ENCODE data around the gene FLT3LG.

The FLT3LG gene

DNA sequence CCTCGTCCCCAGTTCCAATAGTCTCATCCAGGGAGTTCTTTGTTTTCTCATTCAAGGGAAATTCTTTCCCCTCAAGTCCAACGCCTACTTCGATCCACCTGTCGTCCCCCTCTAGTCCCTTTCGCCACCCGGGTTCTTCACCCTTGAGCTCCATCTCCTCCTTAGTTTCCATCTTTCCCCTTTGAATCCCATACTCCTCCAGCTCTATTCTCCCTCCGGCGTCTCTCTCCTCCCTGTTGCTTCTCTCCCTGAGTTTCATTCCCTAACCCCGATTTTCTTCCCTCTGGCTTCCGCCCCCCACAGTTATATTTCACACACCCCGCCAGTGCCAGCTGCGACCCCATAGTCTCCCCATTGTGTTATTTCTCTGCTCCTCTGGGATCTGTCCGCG lies 32.1 kb upstream of the FLT3LG start:
- peak overlapping the region; percentile 95 for H3K27ac ChIP-seq
- TF ChIP-seq, protein P1, sequence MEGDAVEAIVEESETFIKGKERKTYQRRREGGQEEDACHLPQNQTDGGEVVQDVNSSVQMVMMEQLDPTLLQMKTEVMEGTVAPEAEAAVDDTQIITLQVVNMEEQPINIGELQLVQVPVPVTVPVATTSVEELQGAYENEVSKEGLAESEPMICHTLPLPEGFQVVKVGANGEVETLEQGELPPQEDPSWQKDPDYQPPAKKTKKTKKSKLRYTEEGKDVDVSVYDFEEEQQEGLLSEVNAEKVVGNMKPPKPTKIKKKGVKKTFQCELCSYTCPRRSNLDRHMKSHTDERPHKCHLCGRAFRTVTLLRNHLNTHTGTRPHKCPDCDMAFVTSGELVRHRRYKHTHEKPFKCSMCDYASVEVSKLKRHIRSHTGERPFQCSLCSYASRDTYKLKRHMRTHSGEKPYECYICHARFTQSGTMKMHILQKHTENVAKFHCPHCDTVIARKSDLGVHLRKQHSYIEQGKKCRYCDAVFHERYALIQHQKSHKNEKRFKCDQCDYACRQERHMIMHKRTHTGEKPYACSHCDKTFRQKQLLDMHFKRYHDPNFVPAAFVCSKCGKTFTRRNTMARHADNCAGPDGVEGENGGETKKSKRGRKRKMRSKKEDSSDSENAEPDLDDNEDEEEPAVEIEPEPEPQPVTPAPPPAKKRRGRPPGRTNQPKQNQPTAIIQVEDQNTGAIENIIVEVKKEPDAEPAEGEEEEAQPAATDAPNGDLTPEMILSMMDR (IDR thresholded peaks at IDR 0.05) = no peak
- TF ChIP-seq ZFX (IDR thresholded peaks at IDR 0.05; ENCODE audit: borderline replicate concordance) = no peak

DNA sequence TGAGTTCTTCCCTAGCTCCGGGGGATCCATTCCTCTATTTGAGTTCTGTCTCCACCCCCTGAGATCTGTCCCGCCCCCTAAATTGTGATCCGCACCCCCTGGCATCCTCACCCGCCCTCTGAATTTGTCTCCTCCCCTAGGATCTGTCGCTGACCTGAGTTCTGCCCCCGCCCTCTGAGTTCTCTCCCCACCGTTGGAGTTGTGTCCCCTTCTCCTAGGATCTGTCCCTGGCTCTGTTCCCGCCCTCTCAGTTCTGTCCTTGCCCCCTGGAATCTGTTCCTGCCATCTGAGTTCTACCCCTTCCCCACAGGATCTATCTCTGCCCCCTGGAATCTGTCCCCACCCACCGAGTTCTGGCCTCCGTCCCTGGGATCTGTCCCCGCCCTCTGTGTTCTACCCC lies 31.7 kb upstream of the FLT3LG start:
- peak overlapping the region; percentile 95 for H3K27ac ChIP-seq
- TF ChIP-seq ZFX (IDR thresholded peaks at IDR 0.05; ENCODE audit: borderline replicate concordance) = no peak
- TF ChIP-seq, protein P1 (IDR thresholded peaks at IDR 0.05) = no peak

DNA sequence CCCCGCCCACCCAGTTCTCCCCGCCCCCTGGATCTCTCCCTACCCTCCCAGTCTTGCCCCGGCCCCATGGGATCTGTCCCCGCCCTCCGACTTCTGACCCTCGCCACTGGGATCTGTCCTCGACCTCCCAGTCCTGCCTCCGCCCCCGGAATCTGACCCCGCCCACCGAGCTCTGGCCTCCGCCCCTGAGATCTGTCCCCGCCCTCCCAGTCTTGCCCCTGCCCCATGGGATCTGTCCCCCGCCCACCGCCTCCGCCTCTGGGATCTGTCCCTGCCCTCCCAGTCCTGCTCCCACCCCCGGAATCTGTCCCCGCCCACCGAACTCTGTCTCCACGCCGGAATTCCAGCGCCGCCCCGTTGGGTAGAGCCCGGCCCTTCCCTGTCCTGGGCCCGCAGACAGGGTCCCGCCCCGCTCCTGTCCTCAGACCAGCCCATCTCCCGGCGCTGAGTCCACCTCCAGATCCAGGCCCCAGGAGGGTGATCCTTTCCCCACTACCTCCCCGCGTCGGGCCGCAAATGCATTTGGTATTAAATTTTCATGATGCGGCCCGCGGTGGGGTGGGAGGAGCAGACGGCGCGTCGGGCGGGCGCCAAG lies 31.1 kb upstream of the FLT3LG start:
- TF ChIP-seq, protein P1 (IDR thresholded peaks at IDR 0.05) = no peak
- no peak for TF ChIP-seq ZFX (IDR thresholded peaks at IDR 0.05; ENCODE audit: borderline replicate concordance)
- H3K27ac ChIP-seq = peak overlapping the region; percentile 95

DNA sequence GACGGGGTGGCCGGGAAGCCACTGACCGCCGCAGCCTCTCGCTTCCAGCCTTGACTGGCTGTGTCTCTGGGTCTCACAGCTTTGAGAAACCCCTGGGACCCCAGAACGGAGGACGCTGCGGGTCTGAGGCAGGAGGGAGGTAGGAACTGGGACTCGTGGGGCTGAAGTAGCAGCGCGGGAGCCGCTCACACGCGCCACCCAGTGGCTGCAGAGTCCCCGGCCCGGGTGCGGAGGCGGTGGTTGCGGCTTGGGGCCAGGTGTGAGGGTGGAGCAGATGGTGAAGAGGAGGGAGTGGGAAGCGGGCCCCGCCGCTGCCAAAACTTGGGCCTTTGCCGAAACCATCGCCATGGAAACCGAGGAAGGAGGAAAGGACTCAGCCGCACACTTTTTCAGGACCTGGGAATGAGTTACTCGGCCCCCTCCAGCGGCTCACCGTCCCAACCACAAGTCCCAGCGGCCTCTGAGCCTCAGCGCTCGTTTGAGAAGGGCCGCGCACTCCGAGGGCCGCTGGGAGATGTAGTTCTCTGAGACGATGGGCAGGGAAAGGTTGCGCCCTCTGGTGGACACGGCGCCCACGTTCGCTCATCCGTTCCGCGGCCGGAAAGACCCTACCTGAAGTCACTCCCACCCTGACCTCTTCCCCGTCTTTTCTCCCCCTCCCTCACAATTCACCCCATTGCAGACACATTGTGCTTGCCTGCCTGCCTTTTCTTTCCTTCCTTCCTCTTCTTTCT lies 30.5 kb upstream of the FLT3LG start:
- no peak for TF ChIP-seq ZFX (IDR thresholded peaks at IDR 0.05; ENCODE audit: borderline replicate concordance)
- TF ChIP-seq, protein P1 (IDR thresholded peaks at IDR 0.05) = peak; percentile 99
- peak overlapping the region; percentile 95 for H3K27ac ChIP-seq

DNA sequence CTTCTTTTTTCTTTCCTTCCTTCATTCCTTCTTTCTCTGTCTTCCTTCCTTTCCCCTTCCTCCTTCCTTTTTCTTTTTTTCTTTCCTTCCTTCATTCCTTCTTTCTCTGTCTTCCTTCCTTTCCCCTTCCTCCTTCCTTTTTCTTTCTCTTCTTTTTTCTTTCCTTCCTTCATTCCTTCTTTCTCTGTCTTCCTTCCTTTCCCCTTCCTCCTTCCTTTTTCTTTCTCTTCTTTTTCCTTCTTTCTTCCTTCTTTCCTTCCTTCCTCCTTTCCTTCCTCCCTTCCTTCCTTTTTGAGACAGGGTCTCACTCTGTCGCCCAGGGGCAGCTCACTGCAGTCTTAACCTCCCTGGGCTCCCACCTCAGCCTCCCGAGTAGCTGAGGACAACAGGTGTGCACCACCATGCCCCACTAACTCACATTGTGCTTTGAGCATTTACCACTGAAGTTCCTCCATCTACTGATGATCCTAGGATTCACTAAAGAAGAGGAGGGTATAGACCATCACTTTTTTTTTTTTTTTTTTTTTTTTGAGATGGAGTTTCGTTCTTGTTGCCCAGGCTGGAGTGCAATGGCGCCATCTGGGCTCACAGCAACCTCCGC lies 29.8 kb upstream of the FLT3LG start:
- peak overlapping the region; percentile 95; the same call in 1 of the 2 replicates for H3K27ac ChIP-seq

DNA sequence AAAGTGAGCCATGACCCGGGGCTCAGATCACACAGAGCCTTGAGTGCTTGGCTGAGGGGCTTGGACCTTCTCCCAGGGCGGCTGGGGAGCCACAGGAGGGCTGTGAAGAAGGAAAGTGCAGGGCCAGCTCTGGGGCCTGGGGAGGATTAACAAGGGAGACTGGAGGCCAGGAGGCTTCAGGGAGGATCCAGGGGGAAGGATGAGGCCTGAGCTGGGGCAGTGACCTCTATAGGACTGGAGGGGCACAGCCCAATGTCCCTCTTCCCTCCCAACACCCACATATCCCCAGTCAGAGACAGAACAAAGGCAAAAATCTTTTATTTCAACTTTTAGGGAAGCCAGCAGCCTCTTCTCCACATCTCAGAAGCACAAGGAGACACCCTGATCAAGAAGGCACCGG lies 28.0 kb upstream of the FLT3LG start:
- TF ChIP-seq, protein P1 (IDR thresholded peaks at IDR 0.05) = no peak
- TF ChIP-seq ZFX (IDR thresholded peaks at IDR 0.05; ENCODE audit: borderline replicate concordance) = no peak
- no peak overlapping the region for H3K27ac ChIP-seq

DNA sequence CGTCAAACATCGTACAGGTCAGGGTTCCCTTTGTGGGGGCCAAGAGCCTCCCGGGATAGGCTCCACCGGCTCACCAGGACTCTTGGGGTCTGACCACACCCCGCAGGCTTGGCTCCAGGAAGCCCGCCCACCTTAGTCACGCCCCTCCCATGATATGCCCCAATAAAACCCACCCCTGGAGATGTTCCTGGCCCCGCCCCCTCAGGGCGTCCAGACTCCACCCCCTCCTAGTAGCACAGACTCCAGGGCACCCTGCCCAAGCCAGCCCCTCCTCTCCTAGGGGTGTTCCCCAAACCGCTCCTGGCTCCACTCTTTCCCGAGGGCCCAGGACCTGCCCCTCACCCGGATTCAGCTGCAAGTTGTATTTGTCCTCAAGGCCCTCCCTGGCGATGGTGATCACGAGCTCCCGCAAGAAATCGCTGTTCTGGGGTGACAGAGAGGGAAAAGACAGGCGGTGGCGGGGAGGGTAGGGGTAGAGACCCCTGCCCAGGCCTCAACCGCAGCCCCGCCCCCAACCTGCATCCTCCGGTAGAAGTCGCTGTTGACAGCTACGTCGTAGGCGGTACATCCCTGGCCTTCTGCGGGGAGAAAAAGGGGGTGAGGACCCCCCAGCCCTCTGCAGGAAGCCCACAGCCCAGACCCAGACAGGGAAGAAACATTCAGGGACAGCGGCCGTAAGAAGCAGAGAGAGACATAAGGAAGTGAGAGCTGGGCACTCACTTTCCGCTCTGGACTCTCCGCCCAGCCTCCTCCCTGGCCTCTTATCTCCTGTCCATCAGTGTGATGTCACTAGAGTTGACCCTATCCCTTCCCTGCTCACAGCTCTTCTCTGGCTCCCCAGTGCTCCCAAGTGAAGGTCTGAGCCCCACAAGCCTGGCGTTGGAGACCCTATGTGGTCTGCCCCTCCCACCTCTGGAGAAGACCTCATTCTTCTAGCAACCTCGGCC lies 26.3 kb upstream of the FLT3LG start:
- TF ChIP-seq, protein P1 (IDR thresholded peaks at IDR 0.05) = no peak
- TF ChIP-seq ZFX (IDR thresholded peaks at IDR 0.05; ENCODE audit: borderline replicate concordance) = no peak
- H3K27ac ChIP-seq = no peak overlapping the region
